ENCODE data around the gene ARHGEF12.

Gene ARHGEF12

DNA sequence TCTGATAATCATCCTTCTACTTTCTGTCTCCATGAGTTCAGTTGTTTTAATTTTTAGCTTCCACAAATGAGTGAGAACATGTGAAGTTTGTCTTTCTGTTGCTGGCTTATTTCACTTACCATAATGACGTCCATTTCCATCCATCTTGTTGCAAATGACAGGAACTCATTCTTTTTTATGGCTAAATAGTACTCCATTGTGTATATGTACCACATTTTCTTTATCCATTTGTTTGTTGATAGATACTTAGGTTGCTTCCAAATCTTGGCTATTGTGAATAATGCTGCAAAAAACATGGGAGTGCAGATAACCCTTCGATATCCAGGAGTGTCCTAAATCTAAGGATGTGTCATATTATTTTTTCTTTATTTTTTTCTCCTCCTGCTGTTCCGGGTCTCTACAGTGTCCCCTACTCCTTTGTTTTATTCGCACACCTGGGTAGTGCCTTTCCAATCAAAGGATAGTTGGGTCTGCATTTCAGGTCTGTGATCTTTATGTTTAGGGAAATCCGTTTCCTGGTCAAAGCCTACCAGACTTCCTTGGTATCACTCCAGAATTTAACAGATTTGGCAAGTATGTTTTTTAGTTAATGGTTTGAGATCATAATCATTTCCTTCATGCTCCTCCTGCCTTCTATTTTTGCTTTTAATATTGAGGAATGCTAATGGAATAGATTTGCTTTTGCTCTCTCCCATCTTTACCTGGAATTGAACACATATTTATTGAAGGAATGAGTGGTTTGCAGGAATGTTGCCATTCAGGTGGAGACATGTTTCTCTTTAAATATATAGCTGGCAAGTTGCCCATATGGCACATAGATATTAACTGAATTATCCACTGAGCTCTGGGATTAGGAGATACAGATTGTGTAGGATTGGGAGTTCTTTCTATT lies 53.7 kb downstream of the ARHGEF12 start:
- DNase-seq, result no peak

DNA sequence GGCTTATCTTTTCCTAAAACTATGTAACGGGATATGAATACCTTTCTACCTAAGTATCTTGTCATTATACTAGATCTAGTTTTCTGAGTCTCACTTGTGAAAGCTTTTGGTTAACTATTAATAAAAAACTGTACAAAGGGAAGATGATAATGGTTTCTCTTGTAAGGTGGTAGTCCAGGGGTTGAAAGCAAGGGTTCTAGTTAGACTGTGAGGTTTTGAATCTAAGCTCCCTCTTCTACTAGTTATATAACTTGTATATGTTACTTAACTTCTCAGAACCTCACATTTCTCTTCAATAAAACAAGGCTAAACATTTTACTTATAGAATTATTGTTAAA lies 54.3 kb downstream of the ARHGEF12 start:
- DNase-seq, result no peak

DNA sequence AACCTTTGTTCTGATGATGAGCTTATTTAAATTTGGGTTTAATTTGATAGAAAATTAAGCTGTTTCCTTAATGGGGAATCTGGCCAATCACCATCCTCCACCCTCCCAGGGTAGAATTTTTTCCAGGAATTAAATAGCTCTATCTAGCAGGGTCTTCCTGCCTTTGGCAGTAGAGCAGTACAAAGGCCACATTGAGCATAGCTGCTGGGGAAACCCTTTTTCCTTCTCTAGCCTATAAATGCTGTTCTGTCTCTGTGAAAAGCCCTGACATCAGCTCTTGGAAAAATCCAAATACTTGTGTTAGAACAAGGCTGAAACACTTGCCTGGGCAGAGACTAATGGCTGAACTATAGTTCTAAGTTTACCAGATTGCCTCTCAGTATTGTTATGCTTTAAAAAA lies 55.1 kb downstream of the ARHGEF12 start:
- no peak for DNase-seq

DNA sequence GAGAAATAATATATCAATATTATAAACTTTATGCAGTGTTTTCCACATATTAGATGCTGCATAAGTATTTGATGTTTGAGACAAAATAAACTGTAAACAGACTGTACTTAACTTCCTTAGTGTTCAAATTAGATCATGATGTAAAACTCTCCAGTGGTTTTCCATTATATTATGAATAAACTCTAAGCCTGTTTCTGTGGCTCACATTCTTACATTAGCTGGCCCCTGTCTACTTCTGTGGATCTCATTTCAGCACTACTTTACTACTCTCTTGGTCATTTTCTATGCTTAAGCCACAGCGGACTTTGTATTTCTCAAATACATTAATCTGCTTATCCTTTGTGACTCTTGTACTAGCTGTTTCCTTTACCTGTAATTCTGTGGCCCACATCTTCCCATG lies 55.6 kb downstream of the ARHGEF12 start:
- DNase-seq, result no peak

DNA sequence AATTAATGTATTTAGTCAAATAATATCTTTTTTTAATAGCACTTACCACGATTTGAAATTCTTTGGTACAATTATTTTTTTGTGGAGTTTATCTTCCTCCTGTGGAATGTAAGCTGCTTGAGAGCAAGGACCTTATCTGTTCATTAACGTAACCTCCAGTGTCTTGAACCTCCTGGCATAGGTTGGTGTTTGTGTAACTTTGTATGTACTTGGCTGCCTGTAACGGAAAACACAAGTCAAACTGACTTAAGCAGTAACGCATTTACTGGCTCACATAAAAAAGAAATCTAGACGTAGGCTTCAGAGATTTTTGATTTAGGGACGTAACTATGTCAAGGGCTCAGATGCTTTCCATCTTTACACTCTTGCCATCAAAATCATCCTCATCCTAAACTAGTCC lies 56.1 kb downstream of the ARHGEF12 start:
- no peak for DNase-seq

DNA sequence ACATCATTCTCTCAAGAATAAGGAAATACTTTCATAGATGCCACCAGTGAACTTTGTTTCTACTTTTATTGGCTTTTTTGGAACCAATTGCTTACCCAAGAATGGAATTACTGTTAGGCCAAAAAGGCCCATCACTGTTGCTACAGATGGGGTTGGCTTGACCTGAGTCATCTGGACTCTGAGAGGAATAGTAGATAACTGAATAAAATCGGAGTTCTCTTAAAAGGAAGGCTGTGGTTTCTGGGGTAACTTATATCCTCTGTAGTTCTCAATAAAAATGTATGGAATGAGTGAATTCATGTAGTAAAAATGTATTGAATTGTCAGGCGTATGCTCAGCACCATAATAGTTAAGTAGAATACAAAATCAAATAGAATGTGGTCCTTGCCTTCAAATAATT lies 56.6 kb downstream of the ARHGEF12 start:
- no peak for DNase-seq

DNA sequence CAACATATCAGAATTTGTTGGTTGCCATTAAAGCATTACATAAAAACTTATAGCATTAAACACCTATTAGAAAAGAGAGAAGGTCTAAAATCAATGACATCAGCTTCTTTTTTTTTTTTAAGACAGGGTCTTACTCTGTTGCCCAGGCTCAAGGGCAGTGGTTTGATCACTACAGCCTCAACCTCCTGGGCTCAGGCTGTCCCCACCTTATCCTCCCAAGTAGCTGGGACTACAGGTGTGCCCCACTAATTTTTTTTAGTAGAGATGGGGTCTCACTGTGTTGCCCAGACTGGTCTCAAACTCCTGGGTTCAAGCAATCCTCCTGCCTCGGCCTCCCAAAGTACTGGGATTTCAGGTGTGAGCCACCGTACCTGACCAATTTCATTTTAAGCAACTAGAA lies 57.9 kb downstream of the ARHGEF12 start:
- DNase-seq, result no peak

DNA sequence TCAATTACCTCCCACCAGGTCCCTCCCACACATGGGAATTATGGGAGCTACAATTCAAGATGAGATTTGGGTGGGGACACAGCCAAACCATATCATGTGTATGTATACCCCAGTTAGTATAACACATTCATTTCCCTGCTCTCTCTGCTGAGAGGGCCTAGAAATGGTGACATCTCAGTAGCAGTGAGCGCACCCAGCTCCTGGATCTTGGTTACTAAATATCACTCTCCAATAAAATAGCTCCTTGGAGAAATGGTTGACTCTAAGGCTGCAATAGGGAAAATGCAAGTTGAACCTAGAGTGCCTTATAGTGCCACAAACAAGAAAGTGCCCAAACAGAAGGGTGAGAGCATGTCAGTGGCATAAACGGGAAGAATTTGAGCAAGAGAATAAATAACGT lies 59.6 kb downstream of the ARHGEF12 start:
- DNase-seq, result no peak

DNA sequence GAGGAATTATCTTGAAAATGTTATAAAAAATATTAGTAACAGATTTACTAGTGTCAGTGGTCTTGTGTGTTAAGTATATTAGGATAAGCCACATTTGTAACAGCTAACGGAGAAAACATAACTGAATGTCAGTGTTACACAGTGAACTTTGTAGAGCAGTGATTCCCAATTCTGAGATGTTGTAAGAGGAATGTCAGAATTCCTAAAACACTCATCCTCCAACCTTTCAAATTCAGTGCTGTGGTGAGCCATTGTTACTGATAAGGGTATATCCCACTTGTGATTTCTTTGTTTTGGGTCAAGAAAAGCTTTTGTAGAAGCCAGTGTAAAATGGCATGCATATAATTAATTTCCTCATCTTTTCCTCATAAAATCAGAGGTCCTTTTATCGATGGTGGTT lies 61.9 kb downstream of the ARHGEF12 start:
- no peak for DNase-seq

DNA sequence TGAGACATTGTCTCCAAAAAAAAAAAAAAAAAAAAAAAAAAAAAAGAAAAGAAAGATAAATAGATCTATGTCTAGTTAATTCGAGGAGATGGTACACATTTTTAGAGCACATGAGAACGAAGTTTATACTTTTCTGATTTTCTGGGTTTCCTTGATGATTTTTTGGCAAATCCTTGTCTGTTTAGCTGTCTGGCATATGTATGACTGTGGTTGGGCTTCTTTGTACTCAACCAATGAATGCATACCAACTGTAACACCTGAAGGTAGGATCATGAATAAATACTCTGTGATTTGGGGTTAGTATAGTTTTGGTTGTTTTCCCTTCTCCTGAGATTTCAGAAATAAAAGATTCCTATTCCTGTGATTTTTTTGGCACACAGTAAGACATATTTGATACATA lies 63.1 kb downstream of the ARHGEF12 start:
- DNase-seq, result no peak

DNA sequence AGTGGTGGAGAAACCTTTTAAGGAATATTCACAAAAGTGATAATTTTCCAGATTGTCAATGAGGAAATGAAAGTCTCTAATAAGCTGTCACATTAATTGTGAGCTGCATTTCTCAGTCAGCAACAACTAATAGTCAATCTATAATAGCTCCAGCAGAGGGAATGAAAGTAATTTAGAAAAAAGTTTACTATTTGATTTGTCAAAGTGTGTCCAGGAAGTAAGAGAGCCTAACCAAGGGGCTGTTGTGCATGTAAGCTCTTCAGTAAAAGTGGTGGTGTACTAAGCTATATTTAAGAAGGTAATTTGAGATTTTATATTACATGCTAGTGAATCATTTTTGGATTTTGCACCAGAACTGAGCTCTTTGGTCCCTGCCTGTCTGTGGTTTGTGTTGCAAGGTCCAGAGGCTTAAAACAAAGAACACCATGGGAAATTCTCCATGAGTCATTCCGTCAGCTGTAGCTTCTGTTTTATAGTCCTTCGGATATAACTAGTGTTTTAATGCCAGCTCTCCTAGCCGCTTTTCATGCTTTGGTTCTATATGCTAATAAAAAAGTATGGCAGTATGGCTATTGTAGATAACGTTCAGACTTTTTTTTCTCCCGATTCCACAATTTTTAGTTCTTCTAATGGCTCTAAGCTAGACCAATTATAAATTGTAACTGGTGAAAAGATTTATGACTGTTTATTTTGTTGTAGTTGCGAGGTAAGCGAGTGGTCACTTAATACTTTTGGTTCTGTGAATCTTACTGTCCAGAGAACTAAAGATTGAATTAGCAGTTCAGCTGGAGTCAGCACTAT lies 64.6 kb downstream of the ARHGEF12 start:
- DNase-seq, result no peak

DNA sequence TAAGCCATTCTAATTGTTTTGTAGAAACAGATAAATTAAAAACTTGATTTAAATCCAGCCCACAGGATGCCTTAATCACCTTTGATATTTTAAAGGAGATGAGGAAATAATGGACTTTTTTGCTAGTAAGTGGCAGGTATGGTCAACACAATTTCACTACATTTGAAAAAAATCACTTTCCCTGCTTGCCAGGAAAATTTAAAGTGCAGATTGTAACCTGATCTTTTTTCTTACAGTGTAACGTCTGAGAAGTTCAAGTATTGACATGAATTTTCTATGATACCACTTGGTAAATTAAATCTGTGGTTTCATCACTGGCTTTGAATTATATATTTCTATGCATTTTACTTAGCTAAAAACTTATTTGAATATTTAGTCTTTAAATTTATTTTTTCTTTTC lies 65.3 kb downstream of the ARHGEF12 start:
- no peak for DNase-seq

DNA sequence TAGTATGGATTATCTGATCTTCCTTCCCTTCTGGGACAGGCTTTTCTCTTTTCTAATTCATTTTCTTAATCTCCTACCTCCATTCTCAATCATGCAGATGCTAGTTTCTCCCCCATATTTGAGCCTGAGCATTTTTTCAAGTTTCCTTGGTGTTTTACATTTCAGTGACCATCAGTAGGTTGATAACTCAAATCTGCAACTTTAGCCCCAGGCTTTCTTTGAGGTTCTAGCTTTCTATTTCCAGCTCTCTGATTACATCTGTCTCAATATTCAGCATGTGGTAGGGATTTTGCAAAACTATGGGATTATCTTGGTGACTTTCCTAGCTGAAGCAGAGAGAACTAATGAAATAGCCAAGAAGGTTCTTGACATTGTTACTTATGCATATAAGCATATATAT lies 67.8 kb downstream of the ARHGEF12 start:
- no peak for DNase-seq

DNA sequence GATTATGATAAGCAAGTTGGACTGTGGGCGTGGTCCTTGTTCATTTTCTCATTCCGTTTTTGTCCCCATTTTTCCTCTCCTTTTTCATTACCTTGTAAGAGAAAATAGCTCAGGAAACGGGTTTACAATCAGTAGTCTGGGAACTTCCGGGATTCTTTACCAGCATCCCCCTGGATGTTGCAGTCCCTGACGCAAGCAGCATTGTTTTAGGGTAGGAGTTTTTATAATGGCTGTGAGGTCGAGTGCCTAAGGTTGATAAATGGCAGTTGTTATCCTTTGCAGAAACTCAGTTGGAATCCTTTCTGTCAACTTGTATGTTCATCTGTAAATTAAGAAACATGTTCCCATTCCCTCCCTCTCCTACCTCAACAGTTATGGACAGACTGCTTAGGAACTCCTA lies 68.3 kb downstream of the ARHGEF12 start:
- no peak for DNase-seq

DNA sequence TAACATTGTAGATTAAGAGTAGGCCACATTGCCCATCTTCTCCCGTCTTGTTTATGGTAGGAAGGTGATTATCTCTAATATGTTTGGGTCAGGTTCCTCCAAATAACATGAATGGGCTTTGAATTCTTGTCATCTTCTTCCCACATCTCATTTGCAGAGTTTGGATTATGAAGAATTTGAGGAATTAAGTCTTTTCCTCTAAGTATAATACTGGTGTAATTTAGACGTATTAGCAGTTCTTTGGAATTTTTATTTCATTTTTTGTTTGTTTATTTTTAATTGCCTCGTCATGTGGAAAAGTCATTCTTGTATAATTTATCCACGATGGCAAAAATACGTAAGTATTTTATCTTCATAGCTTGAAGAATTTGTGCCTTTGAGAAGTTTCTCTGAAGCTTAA lies 73.4 kb downstream of the ARHGEF12 start:
- DNase-seq, result no peak

DNA sequence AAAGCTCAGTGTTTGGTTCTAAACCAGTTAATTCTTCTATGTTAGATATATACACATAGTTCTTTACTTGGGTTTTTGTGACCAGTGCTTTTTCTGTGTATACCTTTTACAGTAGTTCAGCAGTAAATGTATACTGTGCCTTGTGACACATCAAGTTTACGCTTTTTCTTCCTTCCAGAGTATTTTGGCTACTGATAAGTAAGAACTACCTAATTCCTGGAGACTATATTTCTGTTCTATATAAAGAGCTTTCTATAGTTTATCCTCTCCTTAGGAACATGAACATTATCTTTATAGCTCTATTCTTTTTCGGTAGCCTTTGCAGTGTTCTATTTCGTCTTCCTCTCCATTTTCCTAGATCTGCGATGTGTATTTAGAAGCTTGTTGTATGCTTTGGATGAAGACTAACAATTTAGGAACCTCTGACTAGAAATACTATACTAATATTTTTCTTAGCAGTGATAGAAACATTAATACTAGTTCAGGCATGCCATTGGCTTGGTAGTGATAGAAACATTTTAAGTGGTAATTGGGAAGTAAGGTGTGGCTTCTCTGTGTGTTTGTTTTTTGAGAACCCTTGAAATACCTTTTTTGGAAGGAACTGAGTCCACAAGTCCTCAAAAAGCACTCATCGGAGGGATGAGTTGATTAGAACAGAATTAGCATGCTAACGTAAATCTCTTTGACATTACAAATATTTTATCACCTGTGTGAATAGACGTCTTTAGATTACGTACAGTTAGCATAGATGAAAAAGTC lies 74.6 kb downstream of the ARHGEF12 start:
- DNase-seq, result no peak

DNA sequence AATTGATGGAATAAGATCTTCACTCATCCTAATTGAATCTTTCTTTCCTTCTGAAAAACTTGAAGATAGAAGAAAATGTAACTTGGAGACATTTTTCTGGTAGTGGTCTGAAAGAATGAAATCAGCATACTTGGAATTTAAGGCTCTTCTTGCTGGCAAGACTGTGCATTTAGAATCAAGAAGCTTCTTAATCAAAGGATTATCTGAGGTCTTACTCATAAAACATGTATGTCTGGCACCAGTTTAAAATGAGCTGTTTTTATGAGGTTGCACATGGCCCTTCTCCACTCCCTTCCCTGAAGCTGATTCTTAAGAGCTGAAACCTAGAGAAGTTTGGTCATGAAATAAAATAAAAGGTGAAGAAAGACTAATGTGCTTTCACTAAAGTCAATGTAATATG lies 77.3 kb downstream of the ARHGEF12 start:
- no peak for DNase-seq

DNA sequence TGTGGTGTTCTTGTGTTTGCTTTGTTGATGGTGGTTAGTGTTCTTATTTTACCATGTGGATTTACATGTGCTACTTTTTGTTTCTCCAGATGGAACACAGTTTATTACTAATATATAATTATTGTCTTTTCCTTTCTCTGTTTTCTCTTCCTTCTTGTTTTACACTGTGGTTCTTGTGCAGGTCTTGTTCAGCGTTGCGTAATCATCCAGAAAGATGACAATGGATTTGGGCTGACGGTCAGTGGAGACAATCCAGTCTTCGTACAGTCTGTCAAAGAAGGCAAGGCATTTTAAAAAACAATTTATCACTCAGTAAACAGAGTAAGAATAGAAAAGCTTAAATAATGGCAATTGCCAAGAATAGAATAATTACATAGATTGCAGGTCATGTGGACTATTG lies 84.4 kb downstream of the ARHGEF12 start:
- no peak for DNase-seq

DNA sequence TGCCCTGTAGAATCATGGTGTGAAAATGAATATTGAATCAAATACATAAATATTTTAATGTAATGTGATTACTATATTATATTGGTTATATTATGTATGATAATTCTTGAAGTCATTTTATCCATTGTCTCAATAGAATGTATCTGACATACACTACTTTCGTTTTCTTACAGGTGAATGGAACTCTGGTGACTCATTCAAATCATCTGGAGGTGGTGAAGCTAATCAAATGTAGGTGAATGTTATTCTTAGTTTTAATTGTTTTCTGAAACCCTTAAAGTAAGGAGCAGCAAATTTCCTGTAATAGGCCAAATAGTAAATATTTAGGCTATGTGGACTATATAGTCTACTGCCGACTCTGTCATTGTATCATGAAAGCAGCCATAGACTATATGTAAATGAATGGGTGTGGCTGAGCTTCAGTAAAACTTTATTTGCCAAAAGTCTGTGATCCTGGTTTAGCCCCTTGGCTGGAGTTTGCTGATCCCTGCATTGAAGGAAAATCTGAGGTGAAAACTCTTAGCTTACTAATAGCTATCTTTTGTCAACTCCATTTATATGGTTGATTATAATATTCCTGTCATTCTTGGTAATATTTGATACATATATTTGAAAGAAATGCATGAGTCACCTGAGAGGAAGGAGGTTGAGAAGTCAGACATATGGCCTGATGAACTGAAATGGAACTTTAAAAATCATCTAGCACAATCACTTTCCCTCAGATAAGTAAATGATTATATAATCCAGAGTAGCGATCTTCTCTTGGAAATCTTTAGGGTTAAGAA lies 88.2 kb downstream of the ARHGEF12 start:
- DNase-seq, result no peak

DNA sequence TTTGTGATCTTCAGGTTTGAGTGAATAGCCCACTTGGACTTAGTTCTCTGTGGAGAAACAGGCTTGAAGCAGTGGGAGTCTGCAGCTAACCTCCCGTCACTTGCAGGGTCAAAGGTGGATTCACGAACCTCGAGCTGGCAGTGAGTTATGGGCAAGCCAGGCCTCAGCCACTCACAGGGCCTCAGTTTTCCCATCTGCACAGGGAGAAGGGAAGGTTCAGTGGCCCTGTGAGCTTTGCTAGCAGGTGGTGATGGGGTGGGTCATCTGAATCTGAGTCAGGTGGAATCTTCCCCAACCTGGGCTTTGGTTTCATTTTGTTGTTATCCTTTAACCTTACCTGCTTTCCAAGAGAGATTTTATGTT lies 88.7 kb downstream of the ARHGEF12 start:
- DNase-seq, result no peak

DNA sequence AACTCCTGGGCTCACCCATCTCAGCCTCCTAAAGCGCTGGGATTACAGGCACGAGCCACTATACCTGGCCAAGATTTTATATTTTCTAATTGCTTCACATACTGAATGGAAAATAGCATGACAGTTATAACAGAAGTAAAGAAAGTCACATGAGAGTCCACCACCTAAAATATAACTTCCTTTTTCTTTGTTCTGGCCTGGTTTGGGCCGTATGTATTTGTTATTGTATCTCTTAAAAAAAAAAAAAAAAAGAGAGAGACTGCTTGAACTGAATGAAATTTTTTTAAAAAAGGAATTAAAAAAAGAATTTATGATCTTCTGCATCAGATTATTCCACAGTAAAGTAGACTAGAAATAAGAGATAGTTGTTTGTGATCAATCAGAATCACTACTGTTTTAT lies 89.3 kb downstream of the ARHGEF12 start:
- no peak for DNase-seq

DNA sequence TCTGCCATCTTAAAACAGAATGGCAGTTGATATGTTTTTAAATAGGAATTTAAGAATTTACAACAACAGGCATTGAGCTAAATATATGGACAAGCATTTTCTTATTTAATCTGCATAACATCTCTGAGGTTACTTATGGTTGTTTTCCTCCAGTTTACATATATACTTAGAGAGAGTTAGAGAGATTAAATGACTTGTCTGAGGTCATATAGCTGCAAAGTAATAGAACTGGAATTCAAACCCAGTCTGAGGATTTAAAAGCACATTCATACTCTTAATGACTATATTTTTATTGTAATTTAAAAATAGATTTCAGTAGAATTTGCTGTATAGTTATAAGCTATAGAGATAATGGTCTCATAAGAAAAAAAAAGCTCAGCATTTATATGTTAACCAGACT lies 93.9 kb downstream of the ARHGEF12 start:
- no peak for DNase-seq

DNA sequence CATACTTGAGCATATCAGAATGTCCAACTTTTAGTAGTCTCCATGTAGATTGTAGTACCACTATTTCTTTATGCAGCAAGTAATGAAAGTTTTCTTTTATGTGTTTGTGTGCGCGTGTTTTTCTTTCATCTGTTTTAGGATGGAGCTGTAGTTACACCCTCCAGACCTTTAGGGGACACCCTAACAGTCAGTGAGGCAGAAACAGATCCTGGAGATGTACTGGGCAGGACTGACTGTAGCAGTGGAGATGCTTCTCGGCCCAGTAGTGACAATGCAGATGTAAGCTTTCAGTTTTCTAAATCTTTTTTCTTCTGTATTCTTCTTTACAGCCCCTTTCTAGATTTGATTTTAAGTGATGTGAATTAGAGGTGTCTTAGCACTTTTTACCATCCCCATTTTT lies 95.4 kb downstream of the ARHGEF12 start:
- DNase-seq, result peak; percentile 23

Data from activated CD4-positive, alpha-beta T cell treated with anti-CD3 and anti-CD28 coated beads, Interleukin-10, Interleukin-2, amounts not matched to agents 100 ng/mL and 50 ng/mL, durations not matched to agents 16 hours and 8 hours (primary cell).